GM12878 (cell line): Measurements from ENCODE around the gene CPLX1. TPM values are rescaled to one million over a fixed set of nuclear protein-coding genes. Genes with fewer than 3 reads are reported as not detected.

Experiments used
- ATAC-seq: fragments of 200-7000 bp; cut with Tn5 transposase; 3 replicates; pipeline ENCODE4 v1.9.1; 2020; ENCODE audit warnings: mild to moderate bottlenecking, moderate library complexity
- BruUV-seq: library from RNA; stranded (reverse); fragments of 400-500 nt; replicated peaks from 2 replicates; lab custom pipeline; 2021; lab: Mats Ljungman, UMichigan
- CTCF ChIA-PET: fragments of 300-600 bp; sonication (Branson Sonifier 250); formaldehyde crosslinking; extraction: SDS; loops from one replicate; lab custom pipeline; 2021; ENCODE audit warnings: inconsistent platforms; lab: Yijun Ruan, JAX
- POLR2A ChIA-PET: fragments of 350-600 bp; formaldehyde crosslinking; extraction: SDS; loops from one replicate; lab custom pipeline; 2021; ENCODE audit warnings: inconsistent platforms; lab: Charles Lee
- RAD21 ChIA-PET: fragments of 300-600 bp; sonication (Branson Sonifier 250); formaldehyde crosslinking; loops from one replicate; lab custom pipeline; 2023; ENCODE audit warnings: antibody characterized with exemption; ENCODE audit not compliant: unreplicated experiment; lab: Charles Lee
- SMC1A ChIA-PET: fragments of 300-600 bp; sonication (Branson Sonifier 250); formaldehyde crosslinking; loops from one replicate; lab custom pipeline; 2023; ENCODE audit not compliant: unreplicated experiment, uncharacterized antibody; lab: Charles Lee
- DNase-seq: peaks from one replicate; pipeline ENCODE4 v3.0.0-alpha.2; 2011; ENCODE audit warnings: low read depth, low spot score
- FAIRE-seq: peaks from 3 replicates; lab custom pipeline; 2011; peaks lifted over from hg19 to GRCh38; lab: Jason Lieb, UNC
- H2AFZ ChIP-seq: 2 replicates; pipeline ENCODE4 v1.6.0; 2011; ENCODE audit warnings: low read depth, low read length, control low read depth; ENCODE audit not compliant: control insufficient read depth
- H3K27ac ChIP-seq: 2 replicates; pipeline ENCODE4 v1.5.1; 2011; ENCODE audit warnings: control low read depth; ENCODE audit not compliant: control insufficient read depth, insufficient read depth
- H3K27me3 ChIP-seq, 2 experiments: replicated peaks in 1 of 2; 2 replicates each; pipeline versions ENCODE4 v1.6.0 to v1.6.1; 2011; ENCODE audit warnings: low read length in 1 of 2; ENCODE audit not compliant: control insufficient read depth in 2 of 2, insufficient read depth in 2 of 2
- H3K36me3 ChIP-seq, 2 experiments: 2 replicates each; pipeline ENCODE4 v1.5.1; 2011; ENCODE audit warnings: low read length in 1 of 2; ENCODE audit not compliant: control insufficient read depth in 2 of 2, insufficient read depth in 2 of 2
- H3K4me1 ChIP-seq: 2 replicates; pipeline ENCODE4 v1.6.1; 2011; ENCODE audit warnings: mild to moderate bottlenecking, low read length, moderate library complexity, mixed read lengths; ENCODE audit not compliant: control insufficient read depth, insufficient read depth
- H3K4me2 ChIP-seq: 2 replicates; pipeline ENCODE4 v1.6.0; 2011; ENCODE audit warnings: control low read depth; ENCODE audit not compliant: control insufficient read depth, insufficient read depth
- H3K4me3 ChIP-seq: fragments of 200-600 bp; sonication (generic); 2 replicates; pipeline ENCODE4 v1.5.1; 2016
- H3K79me2 ChIP-seq: 2 replicates; pipeline ENCODE4 v1.6.0; 2011; ENCODE audit warnings: low read length; ENCODE audit not compliant: control insufficient read depth, insufficient read depth
- H3K9ac ChIP-seq: 2 replicates; pipeline ENCODE4 v1.8.0; 2011; ENCODE audit warnings: low read length, control low read depth, mixed read lengths; ENCODE audit not compliant: control insufficient read depth, insufficient read depth
- H3K9me3 ChIP-seq: replicated peaks from 3 replicates; pipeline ENCODE4 v1.5.1; 2011; ENCODE audit warnings: mild to moderate bottlenecking, low read length; ENCODE audit not compliant: control insufficient read depth, insufficient read depth
- H4K20me1 ChIP-seq: 2 replicates; pipeline ENCODE4 v1.6.0; 2011; ENCODE audit not compliant: control insufficient read depth, insufficient read depth
- GABPA ChIP-seq: IDR thresholded peaks from 2 replicates; pipeline ENCODE4 v1.6.1; 2014; ENCODE audit warnings: antibody characterized with exemption, low read depth, mild to moderate bottlenecking, inconsistent platforms
- PAX5 ChIP-seq: IDR thresholded peaks from 2 replicates; pipeline ENCODE4 v1.6.1; 2011; ENCODE audit warnings: low read depth, low read length, borderline replicate concordance
- ZNF207 ChIP-seq: fragments of 450-650 bp; IDR thresholded peaks from 2 replicates; pipeline ENCODE4 v1.6.1; 2014; ENCODE audit warnings: antibody characterized with exemption, mild to moderate bottlenecking, borderline replicate concordance
- WGBS: methylation state at CpG from one replicate; pipeline ENCODE4 v1.1.6; 2016; ENCODE audit warnings: low lambda C conversion rate; ENCODE audit not compliant: insufficient replicate concordance, insufficient coverage; ENCODE audit errors: missing lambda C conversion rate; 5-methylcytosine and 5-hydroxymethylcytosine counted together
- in situ Hi-C: fragments of 300-500 bp; cut with MboI; formaldehyde crosslinking; loops from 9 replicates; pipeline ENCODE4 v1.14.3; 2018; ENCODE audit warnings: mixed read lengths
- intact Hi-C: fragments of 100-400 bp; cut with micrococcal nuclease; formaldehyde crosslinking; loops from one replicate; pipeline ENCODE4 v1.14.2; 2022; ENCODE audit not compliant: unreplicated experiment
- polyA plus RNA-seq, 11 experiments: library from polyadenylated mRNA; depleted of rRNA in 4 of 11; unstranded in 6 of 11; stranded (reverse) in 5 of 11; fragments of >200 nt; fragmentation: Nextera tagmentation in 4 of 11; fragmentation: Illumina TruSeq in 1 of 11; extraction: Ambion mirVana in 4 of 11; extraction: Trizol in 1 of 11; gene quantifications; 1 replicate in 1 of 11; 2 replicates in 10 of 11; pipeline versions ENCODE4 v1.2.1 to v1.2.3, GENCODE V29; 2011 to 2016; ENCODE audit warnings: inconsistent platforms in 2 of 11, missing spikeins in 2 of 11, low read depth in 1 of 11
- total RNA-seq, 4 experiments: library from RNA; depleted of rRNA in 3 of 4; stranded (reverse); fragments of >200 nt in 3 of 4; fragmentation: Illumina TruSeq in 1 of 4; extraction: Trizol in 1 of 4; gene quantifications; 2 replicates each; pipeline versions ENCODE4 v1.2.1 to v1.2.3, GENCODE V29; 2013 to 2021
- TF ChIP-seq, protein P1 (sequence below): fragments of 450-650 bp; IDR thresholded peaks from 2 replicates; pipeline ENCODE4 v1.6.1; 2017; ENCODE audit warnings: mild to moderate bottlenecking, moderate library complexity
- TF ChIP-seq, protein P2 (sequence below): fragments of 450-650 bp; formaldehyde crosslinking; IDR thresholded peaks from 2 replicates; pipeline ENCODE4 v1.4.0; 2022; ENCODE audit warnings: mild to moderate bottlenecking, moderate library complexity
- TF ChIP-seq, protein P3 (sequence below): fragments of 150-350 bp; IDR thresholded peaks from 2 replicates; pipeline ENCODE4 v1.6.1; 2016; ENCODE audit warnings: low read depth, low read length
- TF ChIP-seq, protein P4 (sequence below): fragments of 450-650 bp; IDR thresholded peaks from 2 replicates; pipeline ENCODE4 v1.6.1; 2014; ENCODE audit warnings: mild to moderate bottlenecking

Gene CPLX1
- total and polyA plus RNA-seq, 10 of the 15 experiments (the other 5 are each of a cell fraction or from before 2014, with no cell fraction given) = 0.04 to 1.2 (median 0.13) TPM; not detected in 5

DNA sequence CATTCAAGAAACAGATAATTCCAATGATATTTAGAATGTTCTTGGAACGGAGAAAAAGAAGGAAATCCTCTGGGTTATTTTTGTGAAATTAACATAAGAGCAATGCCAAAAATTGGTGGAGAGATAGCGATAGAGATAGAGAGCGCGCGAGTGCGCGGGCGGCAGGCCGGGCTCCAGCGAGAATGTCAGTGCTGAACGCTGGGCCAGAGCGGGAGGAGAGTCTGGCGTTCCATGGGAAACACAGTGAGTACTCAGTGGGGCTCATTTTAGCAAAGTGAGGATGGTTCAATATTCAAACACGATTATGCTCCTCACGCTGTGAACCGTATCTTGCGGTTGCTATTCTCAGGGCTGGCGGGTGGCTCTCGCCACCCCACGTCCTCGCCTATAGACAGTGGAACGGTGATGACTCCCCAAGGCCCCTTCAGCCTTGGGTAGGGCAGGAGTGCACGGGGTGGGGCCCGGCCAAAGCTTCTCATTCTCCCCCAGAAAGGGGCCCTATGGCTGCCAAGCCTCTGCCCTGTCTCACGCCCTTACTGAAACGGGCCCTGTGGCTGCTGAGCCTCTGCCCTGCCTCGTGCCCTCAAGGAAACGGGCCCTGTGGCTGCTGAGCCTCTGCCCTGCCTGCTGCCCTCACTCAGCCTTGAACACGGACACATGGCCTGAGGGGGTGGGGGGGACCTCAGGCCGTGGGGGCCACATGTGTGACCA is 16.9 kb downstream of the CPLX1 start (continued):
- TF ChIP-seq, protein P1, sequence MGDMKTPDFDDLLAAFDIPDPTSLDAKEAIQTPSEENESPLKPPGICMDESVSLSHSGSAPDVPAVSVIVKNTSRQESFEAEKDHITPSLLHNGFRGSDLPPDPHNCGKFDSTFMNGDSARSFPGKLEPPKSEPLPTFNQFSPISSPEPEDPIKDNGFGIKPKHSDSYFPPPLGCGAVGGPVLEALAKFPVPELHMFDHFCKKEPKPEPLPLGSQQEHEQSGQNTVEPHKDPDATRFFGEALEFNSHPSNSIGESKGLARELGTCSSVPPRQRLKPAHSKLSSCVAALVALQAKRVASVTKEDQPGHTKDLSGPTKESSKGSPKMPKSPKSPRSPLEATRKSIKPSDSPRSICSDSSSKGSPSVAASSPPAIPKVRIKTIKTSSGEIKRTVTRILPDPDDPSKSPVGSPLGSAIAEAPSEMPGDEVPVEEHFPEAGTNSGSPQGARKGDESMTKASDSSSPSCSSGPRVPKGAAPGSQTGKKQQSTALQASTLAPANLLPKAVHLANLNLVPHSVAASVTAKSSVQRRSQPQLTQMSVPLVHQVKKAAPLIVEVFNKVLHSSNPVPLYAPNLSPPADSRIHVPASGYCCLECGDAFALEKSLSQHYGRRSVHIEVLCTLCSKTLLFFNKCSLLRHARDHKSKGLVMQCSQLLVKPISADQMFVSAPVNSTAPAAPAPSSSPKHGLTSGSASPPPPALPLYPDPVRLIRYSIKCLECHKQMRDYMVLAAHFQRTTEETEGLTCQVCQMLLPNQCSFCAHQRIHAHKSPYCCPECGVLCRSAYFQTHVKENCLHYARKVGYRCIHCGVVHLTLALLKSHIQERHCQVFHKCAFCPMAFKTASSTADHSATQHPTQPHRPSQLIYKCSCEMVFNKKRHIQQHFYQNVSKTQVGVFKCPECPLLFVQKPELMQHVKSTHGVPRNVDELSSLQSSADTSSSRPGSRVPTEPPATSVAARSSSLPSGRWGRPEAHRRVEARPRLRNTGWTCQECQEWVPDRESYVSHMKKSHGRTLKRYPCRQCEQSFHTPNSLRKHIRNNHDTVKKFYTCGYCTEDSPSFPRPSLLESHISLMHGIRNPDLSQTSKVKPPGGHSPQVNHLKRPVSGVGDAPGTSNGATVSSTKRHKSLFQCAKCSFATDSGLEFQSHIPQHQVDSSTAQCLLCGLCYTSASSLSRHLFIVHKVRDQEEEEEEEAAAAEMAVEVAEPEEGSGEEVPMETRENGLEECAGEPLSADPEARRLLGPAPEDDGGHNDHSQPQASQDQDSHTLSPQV = no peak
- no peak for TF ChIP-seq GABPA

DNA sequence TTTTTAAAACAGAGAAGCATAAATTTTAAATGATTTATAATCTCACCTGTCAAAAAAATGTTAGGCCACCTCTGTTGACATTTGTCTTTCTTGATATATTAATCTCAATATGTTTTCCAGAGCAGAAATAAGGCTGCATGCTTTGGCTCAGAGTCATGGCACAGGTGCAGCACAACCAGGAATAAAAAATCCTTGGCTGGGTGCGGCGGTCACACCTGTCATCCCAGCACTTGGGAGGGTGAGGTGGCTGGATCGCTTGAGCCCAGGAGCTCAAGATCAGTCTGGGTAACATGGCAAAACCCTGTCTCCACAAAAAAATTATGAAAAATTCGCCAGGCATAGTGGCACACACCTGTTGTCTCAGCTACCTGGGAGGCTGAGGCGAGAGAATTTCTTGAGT is 18.1 kb downstream of the CPLX1 start:
- in situ Hi-C loops (no loop called here), intact Hi-C loops (no loop called here)
- ChIA-PET POLR2A (no interaction called here), SMC1A (no interaction called here), CTCF (no interaction called here), RAD21 (no interaction called here)
- Histone ChIP-seq H3K27me3 (no peaks in the 10 kb centered on the region), H3K4me3 (no peak overlapping the region), H3K4me1 (no peaks in the 10 kb centered on the region), H3K9ac (no peak overlapping the region), H3K27ac (no peak overlapping the region), H3K79me2 (no peaks in the 10 kb centered on the region), H3K36me3 (no peaks in the 10 kb centered on the region), H4K20me1 (no peaks in the 10 kb centered on the region), H2AFZ (no peak overlapping the region), H3K4me2 (no peak overlapping the region), H3K9me3 (no peaks in the 10 kb centered on the region; the same call in 2 of the 3 replicates)
- no TSS peak for BruUV-seq
- 47% methylated on average over 5 of the region's 5 CpGs for WGBS
- FAIRE-seq (no peak), ATAC-seq (no peak), DNase-seq (no peak)
- no peak for TF ChIP-seq PAX5
- TF ChIP-seq ZNF207 = no peak
- TF ChIP-seq, protein P2, sequence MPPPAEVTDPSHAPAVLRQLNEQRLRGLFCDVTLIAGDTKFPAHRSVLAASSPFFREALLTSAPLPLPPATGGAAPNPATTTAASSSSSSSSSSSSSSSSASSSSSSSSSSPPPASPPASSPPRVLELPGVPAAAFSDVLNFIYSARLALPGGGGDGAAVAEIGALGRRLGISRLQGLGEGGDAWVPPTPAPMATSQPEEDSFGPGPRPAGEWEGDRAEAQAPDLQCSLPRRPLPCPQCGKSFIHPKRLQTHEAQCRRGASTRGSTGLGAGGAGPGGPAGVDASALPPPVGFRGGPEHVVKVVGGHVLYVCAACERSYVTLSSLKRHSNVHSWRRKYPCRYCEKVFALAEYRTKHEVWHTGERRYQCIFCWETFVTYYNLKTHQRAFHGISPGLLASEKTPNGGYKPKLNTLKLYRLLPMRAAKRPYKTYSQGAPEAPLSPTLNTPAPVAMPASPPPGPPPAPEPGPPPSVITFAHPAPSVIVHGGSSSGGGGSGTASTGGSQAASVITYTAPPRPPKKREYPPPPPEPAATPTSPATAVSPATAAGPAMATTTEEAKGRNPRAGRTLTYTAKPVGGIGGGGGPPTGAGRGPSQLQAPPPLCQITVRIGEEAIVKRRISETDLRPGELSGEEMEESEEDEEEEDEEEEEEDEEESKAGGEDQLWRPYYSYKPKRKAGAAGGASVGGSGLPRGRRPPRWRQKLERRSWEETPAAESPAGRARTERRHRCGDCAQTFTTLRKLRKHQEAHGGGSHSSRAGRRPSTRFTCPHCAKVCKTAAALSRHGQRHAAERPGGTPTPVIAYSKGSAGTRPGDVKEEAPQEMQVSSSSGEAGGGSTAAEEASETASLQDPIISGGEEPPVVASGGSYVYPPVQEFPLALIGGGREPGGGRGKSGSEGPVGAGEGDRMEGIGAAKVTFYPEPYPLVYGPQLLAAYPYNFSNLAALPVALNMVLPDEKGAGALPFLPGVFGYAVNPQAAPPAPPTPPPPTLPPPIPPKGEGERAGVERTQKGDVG (CRISPR knock-in tag) = no peak
- TF ChIP-seq, protein P3, sequence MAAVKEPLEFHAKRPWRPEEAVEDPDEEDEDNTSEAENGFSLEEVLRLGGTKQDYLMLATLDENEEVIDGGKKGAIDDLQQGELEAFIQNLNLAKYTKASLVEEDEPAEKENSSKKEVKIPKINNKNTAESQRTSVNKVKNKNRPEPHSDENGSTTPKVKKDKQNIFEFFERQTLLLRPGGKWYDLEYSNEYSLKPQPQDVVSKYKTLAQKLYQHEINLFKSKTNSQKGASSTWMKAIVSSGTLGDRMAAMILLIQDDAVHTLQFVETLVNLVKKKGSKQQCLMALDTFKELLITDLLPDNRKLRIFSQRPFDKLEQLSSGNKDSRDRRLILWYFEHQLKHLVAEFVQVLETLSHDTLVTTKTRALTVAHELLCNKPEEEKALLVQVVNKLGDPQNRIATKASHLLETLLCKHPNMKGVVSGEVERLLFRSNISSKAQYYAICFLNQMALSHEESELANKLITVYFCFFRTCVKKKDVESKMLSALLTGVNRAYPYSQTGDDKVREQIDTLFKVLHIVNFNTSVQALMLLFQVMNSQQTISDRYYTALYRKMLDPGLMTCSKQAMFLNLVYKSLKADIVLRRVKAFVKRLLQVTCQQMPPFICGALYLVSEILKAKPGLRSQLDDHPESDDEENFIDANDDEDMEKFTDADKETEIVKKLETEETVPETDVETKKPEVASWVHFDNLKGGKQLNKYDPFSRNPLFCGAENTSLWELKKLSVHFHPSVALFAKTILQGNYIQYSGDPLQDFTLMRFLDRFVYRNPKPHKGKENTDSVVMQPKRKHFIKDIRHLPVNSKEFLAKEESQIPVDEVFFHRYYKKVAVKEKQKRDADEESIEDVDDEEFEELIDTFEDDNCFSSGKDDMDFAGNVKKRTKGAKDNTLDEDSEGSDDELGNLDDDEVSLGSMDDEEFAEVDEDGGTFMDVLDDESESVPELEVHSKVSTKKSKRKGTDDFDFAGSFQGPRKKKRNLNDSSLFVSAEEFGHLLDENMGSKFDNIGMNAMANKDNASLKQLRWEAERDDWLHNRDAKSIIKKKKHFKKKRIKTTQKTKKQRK = no peak
- TF ChIP-seq, protein P4, sequence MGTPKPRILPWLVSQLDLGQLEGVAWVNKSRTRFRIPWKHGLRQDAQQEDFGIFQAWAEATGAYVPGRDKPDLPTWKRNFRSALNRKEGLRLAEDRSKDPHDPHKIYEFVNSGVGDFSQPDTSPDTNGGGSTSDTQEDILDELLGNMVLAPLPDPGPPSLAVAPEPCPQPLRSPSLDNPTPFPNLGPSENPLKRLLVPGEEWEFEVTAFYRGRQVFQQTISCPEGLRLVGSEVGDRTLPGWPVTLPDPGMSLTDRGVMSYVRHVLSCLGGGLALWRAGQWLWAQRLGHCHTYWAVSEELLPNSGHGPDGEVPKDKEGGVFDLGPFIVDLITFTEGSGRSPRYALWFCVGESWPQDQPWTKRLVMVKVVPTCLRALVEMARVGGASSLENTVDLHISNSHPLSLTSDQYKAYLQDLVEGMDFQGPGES = no peak
